IMR-90 (cell line): ENCODE measurements around the gene SLC9A9. TPM values are rescaled to one million over a fixed set of nuclear protein-coding genes. Genes with fewer than 3 reads are reported as not detected.

Source experiments
- ATAC-seq: fragments of 200-7000 bp; cut with Tn5 transposase; 2 replicates; pipeline ENCODE4 v1.9.1; 2020; ENCODE audit warnings: low read depth, mild to moderate bottlenecking, moderate library complexity
- BruUV-seq: library from RNA; stranded (reverse); fragments of 400-500 nt; replicated peaks from 2 replicates; lab custom pipeline; 2021; lab: Mats Ljungman, UMichigan
- CTCF ChIA-PET: fragments of 300-600 bp; formaldehyde crosslinking; extraction: SDS; loops from one replicate; lab custom pipeline; 2021; ENCODE audit warnings: antibody characterized with exemption; lab: Yijun Ruan, JAX
- POLR2A ChIA-PET: fragments of 300-600 bp; sonication (Branson Sonifier 250); formaldehyde crosslinking; loops from one replicate; lab custom pipeline; 2022; ENCODE audit warnings: antibody characterized with exemption; ENCODE audit not compliant: unreplicated experiment; lab: Charles Lee
- DNase-seq: peaks from one replicate; pipeline ENCODE4 v3.0.0; 2013
- H2AFZ ChIP-seq: replicated peaks from 2 replicates; pipeline ENCODE3; 2013; ENCODE audit warnings: low read length, mild to moderate bottlenecking; ENCODE audit not compliant: poor library complexity
- H2AK5ac ChIP-seq: 2 replicates; pipeline ENCODE4 v1.6.1; 2013; ENCODE audit warnings: low read depth, low read length, inconsistent platforms
- H2AK9ac ChIP-seq: replicated peaks from 2 replicates; pipeline ENCODE3; 2013; ENCODE audit warnings: mild to moderate bottlenecking, low read depth, low read length, moderate library complexity; ENCODE audit not compliant: poor library complexity
- H2BK120ac ChIP-seq: 2 replicates; pipeline ENCODE4 v1.6.1; 2013; ENCODE audit warnings: low read depth, low read length, inconsistent platforms
- H2BK15ac ChIP-seq: 3 replicates; pipeline ENCODE4 v1.6.1; 2013; ENCODE audit warnings: low read depth, low read length, inconsistent platforms
- H2BK20ac ChIP-seq: 2 replicates; pipeline ENCODE4 v1.6.1; 2013; ENCODE audit warnings: low read depth, mild to moderate bottlenecking, inconsistent platforms, low read length, moderate library complexity
- H2BK5ac ChIP-seq: 2 replicates; pipeline ENCODE4 v1.6.1; 2013; ENCODE audit warnings: mild to moderate bottlenecking, low read depth, low read length, inconsistent platforms; ENCODE audit not compliant: poor library complexity, severe bottlenecking
- H3K14ac ChIP-seq: replicated peaks from 2 replicates; pipeline ENCODE4 v1.6.1; 2013; ENCODE audit warnings: low read depth, low read length, inconsistent platforms
- H3K18ac ChIP-seq: 2 replicates; pipeline ENCODE4 v1.6.1; 2013; ENCODE audit warnings: low read depth, low read length, control low read depth
- H3K23ac ChIP-seq: 2 replicates; pipeline ENCODE4 v1.6.1; 2013; ENCODE audit warnings: low read depth, low read length, inconsistent platforms
- H3K27ac ChIP-seq: 2 replicates; pipeline ENCODE4 v1.5.1; 2013; ENCODE audit warnings: mild to moderate bottlenecking, control low read depth, low read length; ENCODE audit not compliant: insufficient read depth
- H3K27me3 ChIP-seq: 2 replicates; pipeline ENCODE4 v1.6.1; 2013; ENCODE audit warnings: low read length; ENCODE audit not compliant: control insufficient read depth, insufficient read depth
- H3K36me3 ChIP-seq: 2 replicates; pipeline ENCODE4 v1.6.1; 2013; ENCODE audit warnings: low read length, mixed read lengths; ENCODE audit not compliant: control insufficient read depth, insufficient read depth
- H3K4ac ChIP-seq: 2 replicates; pipeline ENCODE4 v1.6.1; 2013; ENCODE audit warnings: low read depth, low read length, inconsistent platforms
- H3K4me1 ChIP-seq: 2 replicates; pipeline ENCODE4 v1.6.1; 2013; ENCODE audit warnings: low read length, mixed read lengths; ENCODE audit not compliant: control insufficient read depth, insufficient read depth
- H3K4me2 ChIP-seq: 2 replicates; pipeline ENCODE4 v1.6.1; 2013; ENCODE audit warnings: low read depth, mild to moderate bottlenecking, control low read depth, low read length, moderate library complexity
- H3K4me3 ChIP-seq: 2 replicates; pipeline ENCODE4 v1.5.1; 2013; ENCODE audit warnings: low read depth, mild to moderate bottlenecking, control low read depth, low read length, moderate library complexity; ENCODE audit not compliant: insufficient read depth
- H3K56ac ChIP-seq: 2 replicates; pipeline ENCODE4 v1.6.1; 2013; ENCODE audit warnings: low read length, inconsistent platforms; ENCODE audit not compliant: insufficient read depth; ENCODE audit errors: extremely low read depth
- H3K79me1 ChIP-seq, 2 experiments: 2 replicates each; pipeline ENCODE4 v1.6.1; 2013; ENCODE audit warnings: low read length in 2 of 2, inconsistent platforms in 1 of 2, low read depth in 1 of 2
- H3K9ac ChIP-seq: 2 replicates; pipeline ENCODE4 v1.6.1; 2013; ENCODE audit warnings: low read depth, low read length, control low read depth
- H3K9me1 ChIP-seq: 2 replicates; pipeline ENCODE4 v1.6.1; 2013; ENCODE audit warnings: low read length, inconsistent platforms; ENCODE audit not compliant: insufficient read depth
- H3K9me3 ChIP-seq: 2 replicates; pipeline ENCODE4 v1.6.1; 2013; ENCODE audit warnings: low read length; ENCODE audit not compliant: control insufficient read depth, insufficient read depth
- H4K20me1 ChIP-seq: 2 replicates; pipeline ENCODE4 v1.6.1; 2013; ENCODE audit warnings: low read length, inconsistent platforms; ENCODE audit not compliant: insufficient read depth
- H4K5ac ChIP-seq: 2 replicates; pipeline ENCODE4 v1.6.1; 2013; ENCODE audit warnings: mild to moderate bottlenecking, low read depth, low read length, control low read depth
- H4K8ac ChIP-seq, 2 experiments: 2 replicates each; pipeline ENCODE4 v1.6.1; 2013; ENCODE audit warnings: low read depth in 2 of 2, low read length in 2 of 2, control low read depth in 1 of 2, inconsistent platforms in 1 of 2
- H4K91ac ChIP-seq: 2 replicates; pipeline ENCODE4 v1.6.1; 2013; ENCODE audit warnings: low read depth, low read length, inconsistent platforms; ENCODE audit not compliant: insufficient read depth
- BHLHE40 ChIP-seq: fragments of 150-350 bp; IDR thresholded peaks from 2 replicates; pipeline ENCODE4 v1.6.1; 2016; ENCODE audit warnings: mild to moderate bottlenecking, low read depth, low read length
- MXI1 ChIP-seq: IDR thresholded peaks from 2 replicates; pipeline ENCODE4 v1.6.1; 2012; ENCODE audit warnings: low read depth, mild to moderate bottlenecking, low read length, moderate library complexity, borderline replicate concordance
- WGBS, 2 experiments: methylation state at CpG; one replicate each; pipeline versions ENCODE4 v1.1.5 to v1.1.7; 2013; ENCODE audit warnings: missing lambda C conversion rate in 2 of 2; ENCODE audit not compliant: insufficient read length in 1 of 2; ENCODE audit errors: extremely low coverage in 2 of 2; 5-methylcytosine and 5-hydroxymethylcytosine counted together
- dilution Hi-C: fragments of 300-500 bp; cut with HindIII; formaldehyde crosslinking; loops from one replicate; pipeline ENCODE4 v1.14.3; 2018; ENCODE audit warnings: low sequenced_read_pairs; ENCODE audit not compliant: unreplicated experiment
- in situ Hi-C: fragments of 300-500 bp; cut with MboI; formaldehyde crosslinking; loops from 3 replicates; pipeline ENCODE4 v1.14.3; 2019; ENCODE audit warnings: low sequenced_read_pairs, inconsistent platforms, mixed read lengths
- intact Hi-C: fragments of 100-400 bp; cut with micrococcal nuclease; formaldehyde crosslinking; loops from 2 replicates; pipeline ENCODE4 v1.10.0; 2022
- polyA plus RNA-seq, 3 experiments: library from polyadenylated mRNA; depleted of rRNA; stranded (reverse); fragments of >200 nt; gene quantifications; 2 replicates each; pipeline ENCODE4 v1.2.3, GENCODE V29; 2012; ENCODE audit warnings: low replicate concordance in 1 of 3
- total RNA-seq: library from RNA; depleted of rRNA; stranded (reverse); fragments of >200 nt; gene quantifications from 2 replicates; pipeline ENCODE4 v1.2.3, GENCODE V29; 2012

SLC9A9 gene
- total and polyA plus RNA-seq, 2 of the 4 experiments (the other 2 are of a cell fraction): 1.4 to 2.3 TPM

DNA sequence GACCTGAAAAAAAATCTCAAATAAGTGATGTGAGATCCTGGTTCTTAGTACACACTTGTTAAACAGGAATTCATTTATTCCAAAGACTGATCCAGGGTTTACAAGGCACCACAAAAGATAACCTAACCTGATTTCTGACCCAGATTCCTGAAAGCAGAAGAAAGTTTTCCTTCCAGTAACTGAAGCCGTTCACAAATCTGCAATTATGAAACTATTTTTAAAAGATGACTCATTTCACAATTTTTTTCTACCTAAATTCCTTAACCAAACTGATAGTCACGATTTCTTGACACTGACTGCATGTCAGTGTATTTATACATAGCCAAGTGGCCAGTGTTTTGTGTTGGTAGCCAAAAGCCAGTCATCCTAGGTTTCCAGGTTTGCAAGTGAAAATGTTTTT is 17.1 kb downstream of the SLC9A9 start:
- POLR2A ChIA-PET: no interaction called here
- peak; percentile 59 for DNase-seq

More for the DNA sequence above, 17.1 kb downstream of the SLC9A9 start:
- Histone ChIP-seq H3K23ac (no peak overlapping the region), H3K79me1 (no peaks in the 10 kb centered on the region), H3K36me3 (no peaks in the 10 kb centered on the region), H3K27ac (no peak overlapping the region), H3K9ac (no peak overlapping the region), H3K4me2 (peak overlapping the region; percentile 26), H2BK5ac (no peak overlapping the region), H2AFZ (no peak overlapping the region), H3K4ac (no peak overlapping the region), H3K27me3 (no peaks in the 10 kb centered on the region), H4K8ac (no peak overlapping the region), H3K18ac (no peak overlapping the region), H4K5ac (no peak overlapping the region), H2BK20ac (no peak overlapping the region), H4K20me1 (no peaks in the 10 kb centered on the region), H3K9me1 (no peaks in the 10 kb centered on the region; the same call in 1 of the 2 replicates), H3K56ac (no peak overlapping the region), H3K4me1 (no peaks in the 10 kb centered on the region), H3K14ac (no peak overlapping the region), H2BK15ac (no peak overlapping the region), H2AK5ac (no peak overlapping the region), H2BK120ac (no peak overlapping the region), H3K4me3 (no peak overlapping the region), H2AK9ac (no peak overlapping the region), H4K91ac (no peak overlapping the region), H3K9me3 (no peaks in the 10 kb centered on the region)
- intact Hi-C loops (loop anchor here (2.0 kb wide), 1 partner anchor 18 kb away; the partner anchor contains the start of gene SLC9A9), in situ Hi-C loops (no loop called here), dilution Hi-C loops (no loop called here)
- BruUV-seq: no TSS peak
- WGBS, 2 experiments: no CpG with 5 or more reads among the region's 2 CpGs
- CTCF ChIA-PET: no interaction called here
- TF ChIP-seq MXI1: no peak
- TF ChIP-seq BHLHE40: peak; percentile 78
- ATAC-seq: peak; percentile 70
